Measurements from ENCODE around the gene NXN. TPM values are rescaled to one million over a fixed set of nuclear protein-coding genes. Genes with fewer than 3 reads are reported as not detected.
"Not testable (repeated sequence)": the region's sequence is repeated elsewhere in the genome, so short reads cannot be mapped to it uniquely, and the experiment has no call there.

NXN gene
- total RNA-seq, 1 donor from 2014 or later = 0.43 TPM

DNA sequence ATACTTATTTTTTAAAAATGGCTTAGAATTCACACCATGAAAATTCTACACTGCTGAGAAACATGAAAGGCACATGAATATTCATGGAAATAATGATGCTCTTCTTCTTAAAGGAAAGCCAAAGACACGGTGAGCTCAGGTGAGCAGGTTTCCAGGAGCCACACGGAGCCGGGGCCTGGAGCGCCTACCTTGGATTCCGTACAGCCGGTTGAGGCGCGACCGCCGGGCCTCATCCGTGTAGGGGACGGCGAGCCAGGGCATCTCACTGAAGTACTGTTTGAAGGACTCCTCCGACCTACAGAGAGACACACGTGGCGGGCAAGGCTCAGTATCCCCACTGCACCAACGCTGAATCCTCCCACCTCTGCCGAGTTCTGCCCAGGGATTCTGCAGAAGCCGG lies 160.3 kb downstream of the NXN start:
- H3K27me3 Mint-ChIP-seq (ENCODE audit: low read depth) = no peaks in the 10 kb centered on the region
- H3K36me3 Mint-ChIP-seq (ENCODE audit: low read depth) = no peaks in the 10 kb centered on the region
- no peak overlapping the region for H3K4me3 Mint-ChIP-seq (ENCODE audit: low read depth)
- H3K4me1 Mint-ChIP-seq (ENCODE audit: low read depth) = no peaks in the 10 kb centered on the region
- no peak overlapping the region for H3K27ac Mint-ChIP-seq
- intact Hi-C loops (cut with micrococcal nuclease) = no loop called here
- H3K9me3 Mint-ChIP-seq = no peaks in the 10 kb centered on the region
- DNase-seq (ENCODE audit: low spot score) = no peak

DNA sequence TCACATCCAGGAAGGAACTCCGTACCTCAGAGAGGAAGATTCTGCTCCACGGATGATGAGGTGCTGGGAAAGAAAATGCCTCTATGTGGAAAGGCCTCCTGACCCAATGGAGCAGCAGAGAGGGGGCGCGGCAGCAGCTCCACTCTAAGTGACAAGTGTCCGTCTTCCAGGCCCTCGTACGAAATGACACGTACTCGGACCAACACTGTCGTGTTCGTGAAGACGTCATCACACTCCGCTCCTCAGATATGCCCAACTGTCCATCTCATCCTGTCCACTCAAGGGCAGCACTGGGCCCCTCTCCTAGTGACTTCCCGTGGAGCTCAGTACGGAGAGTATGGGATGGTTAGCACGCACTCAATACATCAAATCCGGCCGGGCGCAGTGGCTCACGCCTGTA lies 165.2 kb downstream of the NXN start:
- Mint-ChIP-seq H3K27ac (no peak overlapping the region), H3K4me1 (ENCODE audit: low read depth) (no peaks in the 10 kb centered on the region), H3K36me3 (ENCODE audit: low read depth) (no peaks in the 10 kb centered on the region), H3K27me3 (ENCODE audit: low read depth) (no peaks in the 10 kb centered on the region), H3K9me3 (no peaks in the 10 kb centered on the region), H3K4me3 (ENCODE audit: low read depth) (no peak overlapping the region)
- DNase-seq (ENCODE audit: low spot score) = no peak
- intact Hi-C loops (cut with micrococcal nuclease) = no loop called here

DNA sequence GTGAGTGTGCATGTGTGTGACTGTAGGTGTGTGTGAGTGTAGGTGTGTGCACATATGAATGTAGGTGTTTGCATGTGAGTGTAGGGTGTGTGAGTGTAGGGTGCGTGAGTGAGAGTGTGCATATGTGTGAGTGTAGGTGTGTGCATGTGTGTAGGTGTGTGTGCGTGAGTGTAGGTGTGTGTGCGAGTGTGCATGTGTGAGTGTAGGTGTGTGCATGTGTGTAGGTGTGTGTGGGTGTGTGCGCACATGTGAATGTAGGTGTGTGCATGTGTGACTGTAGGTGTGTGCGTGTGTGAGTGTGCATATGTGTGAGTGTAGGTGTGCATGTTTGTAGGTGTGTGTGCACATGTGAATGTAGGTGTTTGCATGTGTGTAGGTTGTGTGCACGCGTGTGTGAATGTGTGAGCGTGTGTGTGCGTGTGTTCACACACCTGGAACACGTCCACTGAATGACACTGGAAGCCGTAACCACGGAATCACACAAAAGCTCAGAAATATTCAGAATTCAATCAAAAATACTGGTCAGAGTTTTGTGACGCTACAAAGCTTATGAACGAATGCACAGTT lies 166.9 kb downstream of the NXN start:
- no peak overlapping the region for H3K27ac Mint-ChIP-seq
- H3K4me1 Mint-ChIP-seq (ENCODE audit: low read depth) = no peaks in the 10 kb centered on the region
- no peaks in the 10 kb centered on the region for H3K36me3 Mint-ChIP-seq (ENCODE audit: low read depth)
- intact Hi-C loops (cut with micrococcal nuclease) = no loop called here
- H3K9me3 Mint-ChIP-seq = no peaks in the 10 kb centered on the region
- no peaks in the 10 kb centered on the region for H3K27me3 Mint-ChIP-seq (ENCODE audit: low read depth)
- H3K4me3 Mint-ChIP-seq (ENCODE audit: low read depth) = no peak overlapping the region
- DNase-seq (ENCODE audit: low spot score) = no peak

DNA sequence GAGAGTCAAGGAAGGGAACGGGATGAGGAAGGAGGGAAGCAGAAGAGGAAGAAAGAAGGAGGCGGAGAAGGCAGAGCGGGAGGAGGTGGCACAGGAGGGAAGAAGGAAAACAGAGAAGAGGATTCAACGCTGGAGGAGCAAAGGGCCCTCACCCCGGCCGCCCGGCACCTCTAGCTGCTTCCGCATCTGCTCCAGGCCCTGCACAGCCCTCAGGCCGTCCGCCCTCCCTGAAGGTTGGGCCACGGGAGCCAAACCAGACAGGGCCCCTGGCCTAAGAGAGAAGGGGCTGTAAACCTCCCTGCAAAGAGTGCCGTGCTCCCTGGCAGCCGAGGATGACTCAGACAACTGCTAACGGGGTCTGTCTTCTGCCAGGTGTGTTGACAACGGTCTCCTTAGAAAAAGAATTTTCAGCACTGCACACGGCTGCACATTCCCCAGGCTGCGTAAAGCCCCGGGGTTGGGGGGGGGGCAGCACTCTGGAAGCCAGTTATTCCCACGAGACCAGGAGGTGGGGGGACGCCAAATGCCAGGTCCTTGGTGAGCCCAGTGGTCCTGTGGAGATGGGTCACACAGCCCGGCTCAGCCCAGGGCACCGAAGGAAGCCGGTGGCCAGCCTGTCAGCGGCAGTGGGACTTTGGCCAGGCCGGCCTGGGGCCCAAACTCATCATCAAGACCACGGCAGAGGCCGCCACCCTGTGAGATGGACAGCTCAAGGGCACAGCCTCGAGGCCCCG lies 168.4 kb downstream of the NXN start:
- no peaks in the 10 kb centered on the region for H3K9me3 Mint-ChIP-seq
- no peaks in the 10 kb centered on the region for H3K27me3 Mint-ChIP-seq (ENCODE audit: low read depth)
- DNase-seq (ENCODE audit: low spot score) = no peak
- H3K36me3 Mint-ChIP-seq (ENCODE audit: low read depth) = no peaks in the 10 kb centered on the region
- no peak overlapping the region for H3K27ac Mint-ChIP-seq
- no peak overlapping the region for H3K4me3 Mint-ChIP-seq (ENCODE audit: low read depth)
- intact Hi-C loops (cut with micrococcal nuclease) = no loop called here
- no peaks in the 10 kb centered on the region for H3K4me1 Mint-ChIP-seq (ENCODE audit: low read depth)

GRCh38 chr17:807523-808294 lies 171.9 kb downstream of the NXN start:
- no peaks in the 10 kb centered on the region for H3K36me3 Mint-ChIP-seq (ENCODE audit: low read depth)
- no peaks in the 10 kb centered on the region for H3K27me3 Mint-ChIP-seq (ENCODE audit: low read depth)
- no peak overlapping the region for H3K4me3 Mint-ChIP-seq (ENCODE audit: low read depth)
- DNase-seq (ENCODE audit: low spot score) = no peak
- no peak overlapping the region for H3K27ac Mint-ChIP-seq
- no peaks in the 10 kb centered on the region for H3K4me1 Mint-ChIP-seq (ENCODE audit: low read depth)
- H3K9me3 Mint-ChIP-seq = no peaks in the 10 kb centered on the region
- intact Hi-C loops (cut with micrococcal nuclease) = no loop called here

DNA sequence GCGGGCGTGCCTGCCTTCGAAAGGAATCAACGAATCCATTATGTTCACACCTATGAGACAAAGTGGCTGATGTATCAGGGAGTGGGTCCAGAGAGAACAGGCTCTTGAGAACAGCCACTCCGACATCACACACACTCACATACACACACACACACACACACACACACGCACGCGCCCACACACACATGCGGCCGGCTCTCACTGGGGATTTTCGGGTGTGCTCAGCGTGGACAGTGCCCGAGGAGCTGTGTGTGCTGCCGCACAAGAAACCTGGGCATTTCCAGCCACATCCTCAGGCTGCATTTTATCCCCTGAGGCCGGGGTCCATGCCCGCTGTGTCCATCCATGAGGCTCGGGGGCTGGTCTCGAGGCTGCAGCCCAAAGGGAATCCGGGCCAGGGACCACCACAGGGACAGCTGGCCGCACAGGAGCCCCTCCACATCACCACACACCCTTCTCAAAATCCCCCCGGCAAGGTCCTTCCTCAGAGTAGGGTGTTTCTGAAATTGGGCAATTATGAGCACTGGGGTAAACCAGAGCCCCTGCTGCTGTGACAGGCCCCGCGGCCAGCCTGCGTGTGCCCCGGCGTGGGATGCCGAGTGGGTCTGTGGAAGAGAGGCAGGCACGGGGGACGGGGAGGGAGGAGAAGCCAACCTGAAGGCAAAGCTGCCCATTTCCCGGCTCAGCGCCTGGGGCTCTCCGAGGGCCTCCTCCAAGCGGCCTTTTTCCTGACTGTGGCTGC lies 172.6 kb downstream of the NXN start:
- Mint-ChIP-seq H3K36me3 (ENCODE audit: low read depth) (no peaks in the 10 kb centered on the region), H3K4me1 (ENCODE audit: low read depth) (no peaks in the 10 kb centered on the region), H3K4me3 (ENCODE audit: low read depth) (no peak overlapping the region), H3K9me3 (no peaks in the 10 kb centered on the region), H3K27me3 (ENCODE audit: low read depth) (no peaks in the 10 kb centered on the region), H3K27ac (no peak overlapping the region)
- DNase-seq (ENCODE audit: low spot score) = no peak
- intact Hi-C loops (cut with micrococcal nuclease) = no loop called here

- no peak for DNase-seq (ENCODE audit: low spot score)
- intact Hi-C loops (cut with micrococcal nuclease) = no loop called here
- Mint-ChIP-seq H3K36me3 (ENCODE audit: low read depth) (no peaks in the 10 kb centered on the region), H3K27me3 (ENCODE audit: low read depth) (no peaks in the 10 kb centered on the region), H3K9me3 (no peaks in the 10 kb centered on the region), H3K4me1 (ENCODE audit: low read depth) (no peaks in the 10 kb centered on the region), H3K4me3 (ENCODE audit: low read depth) (no peak overlapping the region), H3K27ac (no peak overlapping the region)
These were observed 173.2 kb downstream of the NXN start for GRCh38 chr17:806346-806745.

- H3K27me3 Mint-ChIP-seq (ENCODE audit: low read depth); H3K36me3 Mint-ChIP-seq (ENCODE audit: low read depth); H3K4me3 Mint-ChIP-seq (ENCODE audit: low read depth); H3K27ac Mint-ChIP-seq; DNase-seq (ENCODE audit: low spot score); H3K4me1 Mint-ChIP-seq (ENCODE audit: low read depth); intact Hi-C loops (cut with micrococcal nuclease); H3K9me3 Mint-ChIP-seq: not testable (repeated sequence)
These were observed 173.7 kb downstream of the NXN start for GRCh38 chr17:805886-806285.

DNA sequence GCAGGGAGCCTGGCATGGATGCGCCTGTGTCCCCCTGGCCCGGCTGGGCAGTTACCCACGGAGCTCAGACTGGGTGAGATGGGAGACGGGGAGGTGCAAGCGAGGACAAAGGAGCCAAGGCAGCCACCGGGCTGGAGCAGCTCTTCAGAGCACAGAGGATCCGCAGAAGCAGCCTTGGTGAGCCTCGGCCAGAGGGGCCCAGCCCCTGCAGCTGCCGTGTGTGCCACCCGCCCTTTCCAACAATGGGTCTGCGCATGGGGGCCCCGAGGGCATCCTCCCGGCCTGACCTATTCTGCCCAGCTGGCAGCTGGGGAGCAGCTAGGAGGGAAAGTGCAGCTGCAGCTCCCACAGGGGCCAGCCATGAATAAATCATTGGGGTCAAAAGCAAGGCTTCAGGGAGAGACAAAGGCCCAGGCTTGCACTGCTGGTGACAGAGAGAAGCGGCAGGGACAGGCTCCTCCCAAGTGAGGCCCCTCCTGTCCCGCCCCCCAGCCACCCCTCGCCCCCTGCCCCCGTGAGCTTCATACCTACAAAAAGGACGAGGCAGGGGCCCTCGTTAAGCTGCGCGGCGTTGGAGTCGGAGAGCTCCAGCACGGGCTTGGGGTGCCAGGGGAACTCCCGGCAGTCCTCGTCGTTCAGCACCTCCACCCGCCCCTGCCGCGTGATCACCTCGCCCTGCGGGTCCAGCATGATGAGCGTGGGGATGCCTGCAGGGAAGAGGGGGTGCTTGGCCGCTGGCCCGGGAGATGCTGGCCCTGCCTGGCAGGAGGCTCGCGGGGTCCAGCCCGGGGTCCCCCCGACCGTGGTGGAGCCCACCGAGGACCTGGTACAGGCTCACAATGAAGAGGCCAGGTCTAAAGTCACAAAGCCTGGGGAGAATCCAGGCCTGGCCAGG lies 174.8 kb downstream of the NXN start:
- no peak overlapping the region for H3K4me3 Mint-ChIP-seq (ENCODE audit: low read depth)
- no peaks in the 10 kb centered on the region for H3K36me3 Mint-ChIP-seq (ENCODE audit: low read depth)
- H3K27me3 Mint-ChIP-seq (ENCODE audit: low read depth) = no peaks in the 10 kb centered on the region
- H3K4me1 Mint-ChIP-seq (ENCODE audit: low read depth) = no peaks in the 10 kb centered on the region
- H3K9me3 Mint-ChIP-seq = no peaks in the 10 kb centered on the region
- DNase-seq (ENCODE audit: low spot score) = no peak
- H3K27ac Mint-ChIP-seq = no peak overlapping the region
- intact Hi-C loops (cut with micrococcal nuclease) = no loop called here

DNA sequence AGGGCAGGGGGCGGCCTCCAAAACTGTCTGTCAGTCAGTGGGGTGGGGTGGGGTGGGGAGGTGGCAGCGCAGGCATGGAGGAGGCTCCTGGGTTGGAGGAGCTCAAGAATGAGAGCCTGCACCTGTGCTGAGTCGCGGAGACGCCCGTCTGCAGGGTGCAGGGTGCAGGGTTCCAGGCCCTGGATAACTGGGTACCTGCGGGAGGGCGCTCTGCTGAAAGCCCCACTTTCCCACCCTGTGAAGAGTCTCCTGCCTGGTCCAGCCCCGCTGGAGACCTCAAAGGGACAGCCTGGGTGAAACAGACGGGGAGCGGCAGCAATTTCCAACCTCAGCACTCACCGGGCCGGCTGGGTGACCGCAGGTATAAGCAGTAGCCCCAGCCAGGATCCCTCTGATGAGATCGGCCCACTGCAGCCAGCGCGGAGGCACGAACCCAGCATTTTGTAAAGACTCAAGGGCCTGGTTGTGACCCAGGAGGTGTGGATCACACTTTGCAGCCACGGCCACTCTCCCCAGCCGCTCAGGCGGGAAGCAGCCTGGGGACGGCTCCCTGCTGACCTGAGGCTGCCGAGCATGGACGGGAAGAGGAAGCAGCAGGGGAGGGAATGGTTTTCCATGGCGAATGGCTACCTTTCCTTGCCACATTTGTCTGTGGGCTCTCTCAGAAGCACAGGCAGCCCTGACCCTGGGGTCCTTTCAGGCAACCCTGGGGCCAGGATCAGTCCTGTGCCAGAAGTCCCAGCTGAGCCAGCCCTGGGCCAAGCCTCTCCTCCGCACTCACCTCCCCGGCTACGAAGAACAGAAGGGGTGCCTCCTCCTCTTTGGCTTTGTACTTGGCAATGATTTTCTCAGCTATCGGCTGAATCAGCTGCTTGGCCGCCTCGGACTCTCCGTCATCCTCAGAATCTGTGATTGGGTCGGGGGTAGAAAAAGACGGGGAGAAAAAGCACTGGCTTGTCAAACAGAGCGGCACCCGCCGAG lies 176.4 kb downstream of the NXN start:
- DNase-seq (ENCODE audit: low spot score) = no peak
- H3K4me1 Mint-ChIP-seq (ENCODE audit: low read depth) = no peaks in the 10 kb centered on the region
- no peak overlapping the region for H3K4me3 Mint-ChIP-seq (ENCODE audit: low read depth)
- H3K9me3 Mint-ChIP-seq = no peaks in the 10 kb centered on the region
- H3K27ac Mint-ChIP-seq = no peak overlapping the region
- intact Hi-C loops (cut with micrococcal nuclease) = no loop called here
- H3K36me3 Mint-ChIP-seq (ENCODE audit: low read depth) = no peaks in the 10 kb centered on the region
- no peaks in the 10 kb centered on the region for H3K27me3 Mint-ChIP-seq (ENCODE audit: low read depth)

- H3K9me3 Mint-ChIP-seq = no peaks in the 10 kb centered on the region
- H3K4me1 Mint-ChIP-seq (ENCODE audit: low read depth) = no peaks in the 10 kb centered on the region
- no peaks in the 10 kb centered on the region for H3K36me3 Mint-ChIP-seq (ENCODE audit: low read depth)
- H3K4me3 Mint-ChIP-seq (ENCODE audit: low read depth) = no peak overlapping the region
- intact Hi-C loops (cut with micrococcal nuclease) = no loop called here
- H3K27ac Mint-ChIP-seq = no peak overlapping the region
- H3K27me3 Mint-ChIP-seq (ENCODE audit: low read depth) = no peaks in the 10 kb centered on the region
- no peak for DNase-seq (ENCODE audit: low spot score)
These were observed 177.1 kb downstream of the NXN start for GRCh38 chr17:802481-802880.

Measured in activated T-helper 2 cell treated with anti-CD3 and anti-CD28 coated beads, Interferon-gamma antibody, Interleukin-2, Interleukin-4, amounts not matched to agents 10 μg/mL and 5 μg/mL and 100 μg/mL, durations not matched to agents 14 hours and 24 hours and 36 hours (primary cell).